D721Med (cell line): ENCODE results near the gene RBM10.
A peak's percentile ranks its signal among the peaks of the same experiment; 100 is the strongest.
"Not testable (repeated sequence)": the region's sequence is repeated elsewhere in the genome, so short reads cannot be mapped to it uniquely, and the experiment has no call there.

Experiments
- DNase-seq: peaks from one replicate; pipeline ENCODE4 v3.0.0; 2011; ENCODE audit warnings: low spot score; ENCODE audit not compliant: insufficient read length
- FAIRE-seq: peaks from 2 replicates; lab custom pipeline; 2011; peaks lifted over from hg19 to GRCh38; lab: Jason Lieb, UNC
- CTCF ChIP-seq: IDR thresholded peaks from 2 replicates; pipeline ENCODE4 v1.5.1; 2012; ENCODE audit warnings: mild to moderate bottlenecking, control low read depth; ENCODE audit not compliant: insufficient read depth; ENCODE audit errors: missing control alignments

Gene RBM10

DNA sequence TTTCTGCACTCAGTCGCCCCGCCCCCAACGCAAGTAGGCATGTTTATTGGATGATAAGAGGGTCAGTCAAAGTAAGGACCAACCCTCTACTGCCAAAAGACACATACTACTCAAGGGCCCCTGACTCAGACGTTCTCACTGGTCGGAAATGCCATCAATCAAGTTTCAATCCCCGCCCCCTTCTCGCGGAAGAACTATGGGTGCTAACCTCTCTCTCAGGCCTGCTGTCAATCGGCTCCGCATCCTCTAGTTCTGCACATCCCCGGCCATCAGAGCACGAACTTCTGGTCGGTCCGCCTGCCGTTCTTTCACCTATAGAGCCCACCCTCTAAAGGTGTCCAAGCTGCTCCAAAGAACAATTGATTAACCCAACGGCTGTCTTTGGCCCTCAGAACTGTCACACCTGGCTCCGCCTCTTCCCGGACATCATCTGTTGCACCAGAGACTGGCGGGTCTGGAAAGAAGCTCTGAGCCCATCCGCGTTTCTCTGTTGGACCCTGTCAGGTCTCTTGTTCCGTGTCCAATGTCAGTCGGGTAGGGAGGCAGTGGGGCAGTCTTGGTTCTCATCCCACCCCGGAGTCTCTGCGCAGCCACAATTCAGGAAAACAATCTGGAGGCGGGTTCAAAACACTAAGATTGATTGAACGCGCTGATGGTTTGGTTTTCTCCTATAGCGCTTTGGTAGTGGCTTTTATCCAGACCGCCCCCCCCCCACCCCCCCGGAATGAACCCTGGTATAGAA, 15.7 kb upstream of the RBM10 start:
- FAIRE-seq (peak; percentile 96), DNase-seq (peak; percentile 49)
- TF ChIP-seq CTCF, result no peak

DNA sequence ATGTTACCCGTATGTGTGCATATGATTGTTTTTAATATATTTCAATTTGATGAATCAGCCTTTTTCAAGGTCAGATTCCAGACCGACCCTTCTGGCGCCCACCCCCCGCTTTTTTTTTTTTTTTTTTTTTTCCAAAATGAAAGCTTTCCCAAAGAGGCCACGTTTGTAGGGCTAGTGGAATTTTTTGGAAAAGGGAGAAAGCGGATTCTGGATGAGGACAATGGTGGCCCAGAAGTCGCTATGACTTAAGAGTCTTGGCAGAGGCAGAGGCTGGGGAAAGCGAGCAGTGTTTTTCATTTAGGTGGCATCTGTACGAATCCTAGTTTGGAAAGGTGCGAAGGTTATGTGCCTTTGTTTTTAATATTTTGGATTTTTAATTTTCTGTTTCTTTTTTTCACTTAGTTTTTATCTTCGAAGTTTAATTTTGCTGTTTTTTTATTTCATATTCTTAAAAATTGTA, 15.1 kb upstream of the RBM10 start:
- DNase-seq (no peak), FAIRE-seq (no peak)
- no peak for TF ChIP-seq CTCF

GRCh38 chrX:47133493-47133892, 11.5 kb upstream of the RBM10 start:
- no peak for TF ChIP-seq CTCF
- FAIRE-seq (no peak), DNase-seq (no peak)

- FAIRE-seq, DNase-seq: not testable (repeated sequence)
These were observed 9.4 kb upstream of the RBM10 start for GRCh38 chrX:47135650-47136049.

GRCh38 chrX:47138171-47138570, 6.8 kb upstream of the RBM10 start:
- DNase-seq (no peak), FAIRE-seq (no peak)
- TF ChIP-seq CTCF, result no peak

GRCh38 chrX:47143894-47144625, 961 bp upstream of the RBM10 start:
- DNase-seq, result no peak

More at GRCh38 chrX:47143894-47144625, 961 bp upstream of the RBM10 start:
- no peak for TF ChIP-seq CTCF
- no peak for FAIRE-seq
